Left ventricle myocardium inferior (tissue), 1 donor: Measurements from ENCODE around the gene SLC39A8. TPM values are rescaled to one million over a fixed set of nuclear protein-coding genes. Genes with fewer than 3 reads are reported as not detected.

ENCODE experiments used
- DNase-seq: peaks from one replicate; pipeline ENCODE4 v3.0.0-alpha.2; 2020
- H3K27ac ChIP-seq: fragments of 200-600 bp; replicated peaks from 2 replicates; pipeline ENCODE4 v1.8.0; 2021
- H3K27me3 ChIP-seq: fragments of 200-600 bp; 2 replicates; pipeline ENCODE4 v1.8.0; 2021; ENCODE audit warnings: low read depth
- H3K36me3 ChIP-seq: fragments of 200-600 bp; 2 replicates; pipeline ENCODE4 v1.8.0; 2021
- H3K4me1 ChIP-seq: fragments of 200-600 bp; 2 replicates; pipeline ENCODE4 v1.8.0; 2021
- H3K4me3 ChIP-seq: fragments of 200-600 bp; 2 replicates; pipeline ENCODE4 v1.8.0; 2021; ENCODE audit warnings: mild to moderate bottlenecking, moderate library complexity
- H3K9me3 ChIP-seq: fragments of 200-600 bp; replicated peaks from 2 replicates; pipeline ENCODE4 v1.8.0; 2021
- CTCF ChIP-seq: fragments of 200-600 bp; IDR thresholded peaks from 2 replicates; pipeline ENCODE4 v1.8.0; 2021; ENCODE audit warnings: antibody characterized with exemption, mild to moderate bottlenecking, borderline replicate concordance
- intact Hi-C: fragments of 100-400 bp; cut with micrococcal nuclease; formaldehyde crosslinking; loops from one replicate; pipeline ENCODE4 v1.11.0; 2022
- long read RNA-seq: library from polyadenylated mRNA; unstranded; transcript quantifications from one replicate; pipeline ENCODE4 v2.0.0, GENCODE V29; 2021
- total RNA-seq: library from RNA; stranded (reverse); fragmentation: NEBNext Ultra II Directional; extraction: Animal tissue kit (Norgen Biotek cat#: 25700); gene quantifications from one replicate; pipeline ENCODE4 v1.2.1, GENCODE V29; 2021
- donor health status: DM: no; HTN: yes; CAD: no; lungs with severe emphysema.

SLC39A8 gene
- total RNA-seq, result 3.5 TPM
- long read RNA-seq, partial matches to known transcripts, result 0 of 5 reads
- long read RNA-seq, other reads (novel, unspliced or antisense), result 0 of 5 reads

GRCh38 chr4:102344954-102345794 lies at the start of gene SLC39A8:
Gene SLC39A8, minus strand, starts transcription at chr4:102345482. Its CDS starts 820 bp downstream, at chr4:102344662.
- DNase-seq, result peak; percentile 78
- H3K27ac ChIP-seq, result peak within 1 kb of the TSS; percentile 63
- H3K27me3 ChIP-seq, result no peaks in the 10 kb centered on the region
- H3K4me3 ChIP-seq, result peak within 1 kb of the TSS; percentile 75
- peak; percentile 78 for TF ChIP-seq CTCF
- H3K36me3 ChIP-seq, result no peaks in the 10 kb centered on the region
- H3K4me1 ChIP-seq, result peaks cover 26% of the 10 kb centered on the region
- intact Hi-C loops, result no loop called here
- H3K9me3 ChIP-seq, result no peaks in the 10 kb centered on the region

GRCh38 chr4:102392033-102392744 lies 46.9 kb upstream of the SLC39A8 start:
- Histone ChIP-seq H3K27me3 (no peaks in the 10 kb centered on the region), H3K27ac (no peak overlapping the region), H3K36me3 (no peaks in the 10 kb centered on the region), H3K9me3 (no peaks in the 10 kb centered on the region), H3K4me1 (no peaks in the 10 kb centered on the region), H3K4me3 (no peak overlapping the region)
- no peak for TF ChIP-seq CTCF
- DNase-seq, result no peak
- intact Hi-C loops, result no loop called here

GRCh38 chr4:102390438-102390837 lies 45.2 kb upstream of the SLC39A8 start:
- H3K27ac ChIP-seq, result no peak overlapping the region
- DNase-seq, result no peak

GRCh38 chr4:102388611-102389010 lies 43.3 kb upstream of the SLC39A8 start:
- no peaks in the 10 kb centered on the region for H3K9me3 ChIP-seq

More at GRCh38 chr4:102390438-102390837, 45.2 kb upstream of the SLC39A8 start:
- Histone ChIP-seq H3K4me1 (no peaks in the 10 kb centered on the region), H3K27me3 (no peaks in the 10 kb centered on the region), H3K9me3 (no peaks in the 10 kb centered on the region), H3K36me3 (no peaks in the 10 kb centered on the region), H3K4me3 (no peak overlapping the region)
- no peak for TF ChIP-seq CTCF
- intact Hi-C loops, result no loop called here

More at GRCh38 chr4:102388611-102389010, 43.3 kb upstream of the SLC39A8 start:
- Histone ChIP-seq H3K4me1 (no peaks in the 10 kb centered on the region), H3K36me3 (no peaks in the 10 kb centered on the region), H3K27me3 (no peaks in the 10 kb centered on the region), H3K4me3 (no peak overlapping the region), H3K27ac (no peak overlapping the region)
- intact Hi-C loops, result no loop called here
- DNase-seq, result no peak
- TF ChIP-seq CTCF, result no peak
